BLaER1 treated with 17β-estradiol and CSF1 and Interleukin-3, amounts not matched to agents 10 nM and 100 nM (cell line): ENCODE data around the gene SERPINE1.
"Not testable (repeated sequence)": the region's sequence is repeated elsewhere in the genome, so short reads cannot be mapped to it uniquely, and the experiment has no call there.

Source experiments
- H3K27ac ChIP-seq, 11 experiments: shearing (Covaris generic); formaldehyde crosslinking; 2 replicates each; pipeline ENCODE4 v1.8.1; 2022
- H3K27me3 ChIP-seq, 11 experiments: shearing (Covaris generic); formaldehyde crosslinking; 2 replicates each; pipeline ENCODE4 v1.8.1; 2022
- H3K36me3 ChIP-seq, 11 experiments: shearing (Covaris generic); formaldehyde crosslinking; 2 replicates each; pipeline ENCODE4 v1.8.1; 2022
- H3K4me1 ChIP-seq, 10 experiments: shearing (Covaris generic); formaldehyde crosslinking; 2 replicates each; pipeline ENCODE4 v1.8.1; 2022
- H3K4me2 ChIP-seq, 11 experiments: shearing (Covaris generic); formaldehyde crosslinking; 2 replicates each; pipeline ENCODE4 v1.8.1; 2022
- H3K4me3 ChIP-seq, 10 experiments: shearing (Covaris generic); formaldehyde crosslinking; 2 replicates each; pipeline ENCODE4 v1.8.1; 2022
- H3K9ac ChIP-seq, 11 experiments: shearing (Covaris generic); formaldehyde crosslinking; 2 replicates each; pipeline ENCODE4 v1.8.1; 2022
- H3K9me3 ChIP-seq, 11 experiments: shearing (Covaris generic); formaldehyde crosslinking; replicated peaks in 1 of 11; 2 replicates each; pipeline ENCODE4 v1.8.1; 2022
- H4K20me1 ChIP-seq, 11 experiments: shearing (Covaris generic); formaldehyde crosslinking; 2 replicates each; pipeline ENCODE4 v1.8.1; 2022
- Cebpa-rat ChIP-seq, 11 experiments: shearing (Covaris generic); IDR thresholded peaks; 2 replicates each; pipeline ENCODE4 v1.8.1; 2022

The SERPINE1 gene

GRCh38 chr7:101123703-101124068, 3.2 kb upstream of the SERPINE1 start:
- Histone ChIP-seq H3K9ac (no peak overlapping the region), H3K9me3 (no peaks in the 10 kb centered on the region), H3K36me3 (no peaks in the 10 kb centered on the region), H3K4me2 (peak overlapping the region in 10 of 11 experiments; percentile 77 to 94 (median 89); a peak in 18 of 22 replicates), H3K27ac (peak overlapping the region in 2 of 11 experiments; percentile 73 to 74; a peak in 2 of 22 replicates), H3K4me1 (peaks cover 66 to 99% (median 94%) of the 10 kb centered on the region in 10 experiments), H3K27me3 (peaks cover 0 to 28% (median 0%) of the 10 kb centered on the region in 11 experiments; a peak in 4 of 22 replicates), H4K20me1 (no peaks in the 10 kb centered on the region), H3K4me3 (no peak overlapping the region)
- no peak for TF ChIP-seq Cebpa-rat (IDR thresholded peaks at IDR 0.05)

- Histone ChIP-seq H3K27ac (peak overlapping the region; percentile 55 to 75 (median 69); a peak in 21 of 22 replicates), H3K4me3 (peak overlapping the region in 3 of 10 experiments; percentile 2 to 16 (median 3); a peak in 2 of 20 replicates), H3K9ac (peak overlapping the region in 10 of 11 experiments; percentile 18 to 66 (median 52); a peak in 20 of 22 replicates), H4K20me1 (no peaks in the 10 kb centered on the region), H3K4me2 (peak overlapping the region; percentile 77 to 94 (median 88)), H3K4me1 (peaks cover 66 to 93% (median 91%) of the 10 kb centered on the region in 10 experiments), H3K9me3 (no peaks in the 10 kb centered on the region), H3K27me3 (peaks cover 0 to 28% (median 0%) of the 10 kb centered on the region in 11 experiments; a peak in 4 of 22 replicates), H3K36me3 (no peaks in the 10 kb centered on the region)
- no peak for TF ChIP-seq Cebpa-rat (IDR thresholded peaks at IDR 0.05)
These were observed 2.4 kb upstream of the SERPINE1 start for GRCh38 chr7:101124376-101125056.

GRCh38 chr7:101125989-101126650, 784 bp upstream of the SERPINE1 start:
- peaks cover 0 to 28% (median 0%) of the 10 kb centered on the region in 11 experiments; a peak in 4 of 22 replicates for H3K27me3 ChIP-seq
- H3K4me3 ChIP-seq = peak overlapping the region in 5 of 10 experiments; percentile 10 to 47 (median 35); a peak in 3 of 20 replicates
- peak overlapping the region; percentile 77 to 94 (median 88) for H3K4me2 ChIP-seq
- no peak for TF ChIP-seq Cebpa-rat (IDR thresholded peaks at IDR 0.05)
- H3K36me3 ChIP-seq = no peaks in the 10 kb centered on the region
- no peaks in the 10 kb centered on the region for H4K20me1 ChIP-seq
- peak overlapping the region in 9 of 11 experiments; percentile 33 to 66 (median 47); a peak in 15 of 22 replicates for H3K9ac ChIP-seq
- H3K4me1 ChIP-seq = peaks cover 64 to 78% (median 76%) of the 10 kb centered on the region in 10 experiments
- H3K27ac ChIP-seq = peak overlapping the region in 10 of 11 experiments; percentile 55 to 75 (median 72); a peak in 20 of 22 replicates
- H3K9me3 ChIP-seq = no peaks in the 10 kb centered on the region

GRCh38 chr7:101127460-101128039, 646 bp downstream of the SERPINE1 start:
- TF ChIP-seq Cebpa-rat (IDR thresholded peaks at IDR 0.05) = no peak
- Histone ChIP-seq H3K9ac (peak overlapping the region in 6 of 11 experiments; percentile 1 to 47 (median 37); a peak in 3 of 22 replicates), H3K4me1 (peaks cover 53 to 71% (median 62%) of the 10 kb centered on the region in 10 experiments), H3K9me3 (no peaks in the 10 kb centered on the region), H3K27me3 (peaks cover 0 to 28% (median 0%) of the 10 kb centered on the region in 11 experiments; a peak in 4 of 22 replicates), H3K4me3 (peak overlapping the region in 4 of 10 experiments; percentile 20 to 47 (median 36); a peak in 3 of 20 replicates), H4K20me1 (no peaks in the 10 kb centered on the region), H3K27ac (no peak overlapping the region), H3K36me3 (no peaks in the 10 kb centered on the region), H3K4me2 (peak overlapping the region; percentile 77 to 94 (median 88))

GRCh38 chr7:101128040-101128834, 1.3 kb downstream of the SERPINE1 start:
- peaks cover 0 to 21% (median 0%) of the 10 kb centered on the region in 11 experiments; a peak in 4 of 22 replicates for H3K27me3 ChIP-seq
- H4K20me1 ChIP-seq = no peaks in the 10 kb centered on the region
- no peaks in the 10 kb centered on the region for H3K9me3 ChIP-seq
- no peaks in the 10 kb centered on the region for H3K36me3 ChIP-seq
- no peak overlapping the region for H3K4me3 ChIP-seq
- no peak overlapping the region for H3K9ac ChIP-seq
- TF ChIP-seq Cebpa-rat (IDR thresholded peaks at IDR 0.05) = no peak
- peaks cover 49 to 67% (median 55%) of the 10 kb centered on the region in 10 experiments for H3K4me1 ChIP-seq
- H3K27ac ChIP-seq = no peak overlapping the region
- peak overlapping the region in 10 of 11 experiments; percentile 77 to 94 (median 89); a peak in 19 of 22 replicates for H3K4me2 ChIP-seq

GRCh38 chr7:101129603-101130117, 2.8 kb downstream of the SERPINE1 start:
- Histone ChIP-seq H3K27ac (no peak overlapping the region), H4K20me1 (no peaks in the 10 kb centered on the region; a peak in 1 of 22 replicates), H3K4me1 (peaks cover 47 to 67% (median 53%) of the 10 kb centered on the region in 10 experiments), H3K27me3 (peaks cover 0 to 12% (median 0%) of the 10 kb centered on the region in 11 experiments; a peak in 2 of 22 replicates), H3K9ac (no peak overlapping the region), H3K36me3 (no peaks in the 10 kb centered on the region), H3K9me3 (no peaks in the 10 kb centered on the region), H3K4me3 (no peak overlapping the region), H3K4me2 (no peak overlapping the region)
- no peak for TF ChIP-seq Cebpa-rat (IDR thresholded peaks at IDR 0.05)

GRCh38 chr7:101132626-101133600, 6.0 kb downstream of the SERPINE1 start:
- not testable (repeated sequence) for H3K9me3 ChIP-seq, H3K9ac ChIP-seq, H3K36me3 ChIP-seq, H4K20me1 ChIP-seq, H3K27ac ChIP-seq, H3K27me3 ChIP-seq, H3K4me3 ChIP-seq
- H3K4me2 ChIP-seq = peak overlapping the region in 4 of 11 experiments; percentile 62 to 93 (median 73); a peak in 7 of 22 replicates
- peaks cover 32 to 67% (median 48%) of the 10 kb centered on the region in 10 experiments for H3K4me1 ChIP-seq
